Body of pancreas (tissue), 4 donors: ENCODE measurements around the gene ERAS.

Experiments used
- POLR2A ChIP-seq, 3 donors: fragments of 450-650 bp; IDR thresholded peaks; one replicate each; pipeline ENCODE4 v1.6.1; 2016; ENCODE audit warnings: antibody characterized with exemption in 3 of 3, mild to moderate bottlenecking in 2 of 3
- TF ChIP-seq, protein P1 (sequence below), 7 experiments: fragments of 450-650 bp in 4 of 7; fragments of 200-600 bp in 3 of 7; sonication (generic) in 3 of 7; IDR thresholded peaks; one replicate each; pipeline ENCODE4 v1.5.1; 2016 to 2019; ENCODE audit warnings: antibody characterized with exemption in 7 of 7

DNA sequence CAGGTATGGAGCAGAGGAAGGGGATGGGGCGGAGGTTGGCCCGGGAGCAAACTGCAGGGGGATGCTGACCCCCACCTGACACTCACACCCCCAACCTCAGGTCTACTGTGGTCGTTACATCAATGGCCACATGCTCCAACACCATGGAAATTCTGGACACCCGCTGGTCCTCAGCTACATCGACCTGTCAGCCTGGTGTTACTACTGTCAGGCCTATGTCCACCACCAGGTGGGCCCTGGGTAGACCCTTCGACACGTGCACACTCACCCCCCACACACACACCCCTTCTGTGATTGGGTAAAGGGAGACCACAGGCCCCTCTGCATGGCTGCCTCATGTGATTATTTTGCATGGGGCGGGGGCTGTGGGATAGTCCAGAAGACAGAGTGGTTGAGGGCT, 2.2 kb upstream of the ERAS start:
- TF ChIP-seq, protein P1, sequence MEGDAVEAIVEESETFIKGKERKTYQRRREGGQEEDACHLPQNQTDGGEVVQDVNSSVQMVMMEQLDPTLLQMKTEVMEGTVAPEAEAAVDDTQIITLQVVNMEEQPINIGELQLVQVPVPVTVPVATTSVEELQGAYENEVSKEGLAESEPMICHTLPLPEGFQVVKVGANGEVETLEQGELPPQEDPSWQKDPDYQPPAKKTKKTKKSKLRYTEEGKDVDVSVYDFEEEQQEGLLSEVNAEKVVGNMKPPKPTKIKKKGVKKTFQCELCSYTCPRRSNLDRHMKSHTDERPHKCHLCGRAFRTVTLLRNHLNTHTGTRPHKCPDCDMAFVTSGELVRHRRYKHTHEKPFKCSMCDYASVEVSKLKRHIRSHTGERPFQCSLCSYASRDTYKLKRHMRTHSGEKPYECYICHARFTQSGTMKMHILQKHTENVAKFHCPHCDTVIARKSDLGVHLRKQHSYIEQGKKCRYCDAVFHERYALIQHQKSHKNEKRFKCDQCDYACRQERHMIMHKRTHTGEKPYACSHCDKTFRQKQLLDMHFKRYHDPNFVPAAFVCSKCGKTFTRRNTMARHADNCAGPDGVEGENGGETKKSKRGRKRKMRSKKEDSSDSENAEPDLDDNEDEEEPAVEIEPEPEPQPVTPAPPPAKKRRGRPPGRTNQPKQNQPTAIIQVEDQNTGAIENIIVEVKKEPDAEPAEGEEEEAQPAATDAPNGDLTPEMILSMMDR (IDR thresholded peaks at IDR 0.05), result no peak
- no peak for TF ChIP-seq POLR2A (IDR thresholded peaks at IDR 0.05)
